ENCODE measurements around the gene HOXA11. TPM values are rescaled to one million over a fixed set of nuclear protein-coding genes. Genes with fewer than 3 reads are reported as not detected.

HOXA11 gene
- total RNA-seq, 1 experiment from 2014 or later, result 3.7 TPM

DNA sequence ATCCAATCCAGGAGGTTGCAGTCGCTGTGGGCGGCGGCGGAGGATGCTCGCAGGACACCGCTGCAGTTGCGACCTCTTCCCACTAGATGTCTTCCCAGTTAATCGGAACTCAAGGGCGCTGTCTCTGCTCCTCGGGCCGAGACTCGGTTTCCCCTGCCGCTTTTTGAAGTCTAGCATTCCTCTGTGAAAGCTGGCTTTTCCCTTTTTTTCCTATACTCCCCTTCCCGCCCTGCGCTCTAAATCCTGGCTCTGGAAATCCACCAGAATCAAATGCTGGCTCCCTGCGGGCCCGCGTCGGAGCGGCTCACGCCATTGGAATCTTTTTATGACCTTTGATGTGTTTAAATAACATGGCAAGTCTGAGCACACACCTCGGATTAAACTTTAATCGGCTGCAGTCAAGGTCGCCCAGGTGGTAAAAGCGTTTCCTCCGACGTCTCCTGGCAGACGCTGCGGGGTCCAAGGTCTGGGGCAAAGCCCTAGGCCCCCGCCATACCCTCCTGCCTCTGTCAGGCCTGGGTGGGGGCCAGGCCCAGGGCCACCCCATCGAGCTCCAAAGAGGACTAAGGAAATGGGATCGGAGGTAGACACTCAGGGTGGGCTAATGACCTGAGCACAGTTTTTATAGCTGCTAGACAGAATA is 25.5 kb upstream of the HOXA11 start:
- Histone ChIP-seq H3K4me3 (no peak overlapping the region), H3K36me3 (no peaks in the 10 kb centered on the region), H3K27me3 (no peaks in the 10 kb centered on the region), H3K9me3 (no peaks in the 10 kb centered on the region)
- DNase-seq, result peak; percentile 28

DNA sequence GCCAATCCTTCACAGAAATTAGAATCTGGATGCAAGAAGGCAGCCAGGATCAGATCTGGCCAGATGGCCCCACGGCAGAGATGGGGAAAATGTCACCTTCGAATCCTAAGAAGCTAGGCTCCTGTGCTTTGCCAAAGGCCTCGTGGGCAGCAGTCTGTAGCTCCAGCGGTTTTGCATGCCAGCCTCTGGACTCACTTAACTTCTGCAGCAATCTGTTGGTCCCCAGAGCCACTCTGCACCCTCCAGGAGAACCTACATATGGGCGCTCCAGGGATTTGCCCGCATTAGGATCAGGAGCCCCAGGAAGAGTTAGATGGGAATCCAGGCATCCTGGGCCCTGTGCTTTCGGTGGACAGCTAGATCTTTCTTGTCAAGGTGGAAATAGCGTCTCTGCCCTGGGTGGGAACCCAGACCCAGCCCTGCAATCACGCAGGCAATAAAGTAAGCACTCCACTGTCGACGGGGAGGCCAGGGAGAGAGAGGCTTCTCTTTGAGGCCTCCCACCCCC is 25.0 kb upstream of the HOXA11 start:
- DNase-seq, result no peak
- no peaks in the 10 kb centered on the region for H3K9me3 ChIP-seq
- no peaks in the 10 kb centered on the region; the same call in 1 of the 2 replicates for H3K27me3 ChIP-seq
- H3K4me3 ChIP-seq, result no peak overlapping the region
- H3K36me3 ChIP-seq, result no peaks in the 10 kb centered on the region

DNA sequence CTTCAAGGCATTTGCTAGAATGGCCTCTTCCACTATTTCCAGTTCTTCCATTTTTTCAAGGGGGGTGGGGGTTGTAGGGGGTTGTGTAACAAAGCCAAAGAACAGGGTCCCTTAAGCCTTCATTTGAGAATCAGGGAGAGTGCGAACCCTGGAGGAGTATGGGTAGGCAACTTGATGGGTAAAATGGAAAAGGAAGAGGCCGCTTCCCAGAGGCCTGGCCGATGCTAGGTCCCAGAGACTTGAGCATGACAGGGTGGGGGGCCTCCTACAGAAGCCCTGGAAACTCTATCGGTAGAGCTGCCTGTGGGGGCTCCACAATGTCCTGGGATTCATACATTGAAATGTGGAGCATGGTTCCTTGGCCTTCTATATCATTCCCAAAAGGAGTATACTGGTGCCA is 24.0 kb upstream of the HOXA11 start:
- H3K36me3 ChIP-seq, result no peaks in the 10 kb centered on the region
- H3K9me3 ChIP-seq, result no peaks in the 10 kb centered on the region
- peaks cover 3% of the 10 kb centered on the region; the same call in 1 of the 2 replicates for H3K27me3 ChIP-seq
- no peak for DNase-seq
- no peak overlapping the region for H3K4me3 ChIP-seq

DNA sequence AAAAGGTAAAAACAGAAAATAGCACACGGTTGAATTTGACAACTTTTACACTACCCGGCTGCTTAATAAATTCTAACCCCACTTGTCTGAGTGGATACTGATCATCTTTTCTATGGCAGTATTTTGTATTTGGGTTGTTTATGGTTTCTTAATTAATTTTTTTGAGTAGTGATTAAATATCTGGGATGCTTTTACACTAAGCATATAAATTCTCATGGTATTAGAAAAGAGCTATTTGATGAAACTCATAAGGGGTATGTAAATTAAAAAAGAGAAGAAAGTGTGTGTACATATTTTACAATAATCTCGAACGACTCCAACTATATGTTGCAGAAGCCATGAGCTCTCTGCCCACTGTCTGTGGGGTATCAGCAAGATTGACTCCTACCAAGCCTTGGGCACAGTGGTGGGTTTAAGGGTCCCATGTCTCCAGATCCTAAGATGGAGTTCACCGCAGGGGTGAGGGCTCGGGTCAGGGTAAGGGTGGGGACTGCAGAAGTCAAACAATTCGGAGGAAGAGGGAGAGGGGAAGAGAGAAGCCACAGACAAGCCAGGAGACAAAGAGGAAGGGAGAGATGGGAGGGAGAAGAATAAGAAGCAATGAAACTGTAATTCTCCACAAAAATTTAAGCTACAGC is 22.4 kb upstream of the HOXA11 start:
- Histone ChIP-seq H3K4me3 (no peak overlapping the region), H3K27me3 (peaks cover 3% of the 10 kb centered on the region; the same call in 1 of the 2 replicates), H3K36me3 (no peaks in the 10 kb centered on the region), H3K9me3 (no peaks in the 10 kb centered on the region)
- no peak for DNase-seq

DNA sequence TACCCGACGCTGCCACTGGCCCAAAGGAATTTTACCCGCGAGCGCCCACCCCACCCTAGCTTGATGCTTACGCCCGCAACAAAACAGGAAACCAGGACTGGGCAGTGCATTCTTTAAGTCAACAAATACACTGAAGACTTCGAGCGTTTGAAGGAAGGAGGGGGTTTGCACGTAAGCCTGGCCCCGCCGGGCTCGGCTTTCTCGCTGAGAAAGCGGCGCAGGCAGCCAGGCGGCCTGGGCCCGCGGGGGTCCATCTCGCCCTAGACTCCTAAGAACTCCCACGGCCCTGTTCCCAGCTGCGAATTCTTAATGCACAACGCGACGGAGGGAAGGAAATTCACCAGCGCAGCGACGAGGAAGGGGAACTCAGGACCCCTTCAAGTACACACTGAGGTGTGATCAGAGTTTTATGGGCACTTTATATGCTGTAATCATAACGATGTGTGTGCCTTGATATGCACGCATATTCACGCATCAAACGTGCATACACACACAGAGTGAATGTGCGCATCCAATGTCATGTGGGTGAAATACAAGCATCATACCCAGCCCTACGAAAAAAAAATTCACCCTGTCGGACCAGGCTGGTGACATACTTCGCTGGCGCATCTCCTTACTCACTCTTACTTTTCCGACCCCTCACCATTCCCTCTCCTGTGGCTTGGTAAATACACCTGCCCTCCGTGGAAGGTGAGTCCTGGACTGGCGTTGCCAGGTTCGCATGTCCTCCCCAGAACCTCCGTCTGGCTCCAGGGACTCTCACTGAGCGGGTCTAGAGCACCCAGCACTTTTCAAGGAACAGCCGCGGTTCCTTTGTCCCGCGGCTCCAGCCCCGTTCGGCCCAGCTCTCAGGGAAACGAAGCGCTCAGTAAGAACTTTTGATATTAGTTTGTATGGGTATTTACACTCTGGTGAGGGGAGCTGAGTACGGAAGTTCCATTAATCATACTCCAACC is 20.6 kb upstream of the HOXA11 start:
- no peak for DNase-seq
- H3K9me3 ChIP-seq, result no peaks in the 10 kb centered on the region

DNA sequence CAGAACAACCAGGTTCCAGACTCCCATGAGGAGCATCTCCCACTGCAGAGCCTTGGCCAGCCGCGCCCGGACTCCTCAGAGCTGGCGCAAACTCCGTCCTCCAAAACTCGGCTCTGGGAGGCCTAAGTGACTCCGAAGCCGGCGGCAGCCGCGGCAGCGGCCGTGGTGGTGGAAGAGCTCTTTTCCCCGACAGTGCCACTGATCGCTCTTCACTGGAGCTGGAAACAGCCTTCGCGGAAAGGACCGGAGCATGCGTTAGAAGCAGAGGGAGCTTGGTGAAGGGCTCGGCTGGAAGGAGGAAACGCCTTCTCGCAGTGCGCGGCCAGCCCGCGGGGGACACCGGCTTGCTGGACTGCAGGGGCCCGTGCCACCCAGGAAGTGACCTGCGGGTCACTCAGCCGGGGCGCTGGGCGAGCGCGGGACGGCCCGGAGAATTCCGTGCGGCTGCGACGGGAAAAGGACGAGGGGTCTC is 19.9 kb upstream of the HOXA11 start:
- H3K36me3 ChIP-seq, result no peaks in the 10 kb centered on the region
- H3K27me3 ChIP-seq, result peaks cover 3% of the 10 kb centered on the region; the same call in 1 of the 2 replicates
- DNase-seq, result no peak
- H3K9me3 ChIP-seq, result no peaks in the 10 kb centered on the region
- 0 out of 2 replicates have a peak overlapping the region, but pooled peaks have one; percentile 11 for H3K4me3 ChIP-seq

More for the DNA sequence above, 20.6 kb upstream of the HOXA11 start:
- H3K4me3 ChIP-seq, result no peak overlapping the region
- peaks cover 3% of the 10 kb centered on the region; the same call in 1 of the 2 replicates for H3K27me3 ChIP-seq
- no peaks in the 10 kb centered on the region for H3K36me3 ChIP-seq

DNA sequence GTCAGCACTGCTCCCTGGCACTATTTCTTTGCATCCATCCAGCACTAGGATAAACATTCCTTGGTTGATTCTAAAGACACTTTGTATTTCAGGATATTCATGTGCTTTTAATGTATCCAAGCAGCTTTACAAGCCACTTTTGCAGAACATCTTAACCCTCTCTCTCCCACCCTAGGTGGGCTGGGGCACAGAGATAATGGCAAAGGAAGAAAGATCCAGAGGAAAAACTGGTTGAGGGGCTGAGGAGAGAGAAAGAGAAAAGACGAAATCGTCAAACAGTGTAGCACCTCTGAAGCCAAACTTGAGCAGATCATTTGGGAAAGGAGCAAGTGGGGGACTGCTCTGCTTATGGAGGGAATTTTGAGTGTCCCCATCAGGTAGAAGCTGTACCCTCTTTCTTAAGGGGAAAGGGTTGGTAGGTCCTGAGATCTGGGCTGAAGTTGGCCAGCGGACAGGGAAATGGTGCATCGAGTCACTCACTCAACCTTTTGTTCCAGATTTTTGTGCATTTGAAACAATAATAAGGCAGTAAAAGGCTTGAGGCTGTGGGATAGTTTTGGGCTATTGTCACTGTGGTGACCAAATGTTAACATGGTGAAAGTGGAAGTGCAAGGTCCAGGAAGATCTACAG is 19.0 kb upstream of the HOXA11 start:
- H3K27me3 ChIP-seq, result peaks cover 5% of the 10 kb centered on the region; the same call in 1 of the 2 replicates
- DNase-seq, result no peak
- H3K36me3 ChIP-seq, result no peaks in the 10 kb centered on the region
- H3K4me3 ChIP-seq, result no peak overlapping the region
- H3K9me3 ChIP-seq, result no peaks in the 10 kb centered on the region

DNA sequence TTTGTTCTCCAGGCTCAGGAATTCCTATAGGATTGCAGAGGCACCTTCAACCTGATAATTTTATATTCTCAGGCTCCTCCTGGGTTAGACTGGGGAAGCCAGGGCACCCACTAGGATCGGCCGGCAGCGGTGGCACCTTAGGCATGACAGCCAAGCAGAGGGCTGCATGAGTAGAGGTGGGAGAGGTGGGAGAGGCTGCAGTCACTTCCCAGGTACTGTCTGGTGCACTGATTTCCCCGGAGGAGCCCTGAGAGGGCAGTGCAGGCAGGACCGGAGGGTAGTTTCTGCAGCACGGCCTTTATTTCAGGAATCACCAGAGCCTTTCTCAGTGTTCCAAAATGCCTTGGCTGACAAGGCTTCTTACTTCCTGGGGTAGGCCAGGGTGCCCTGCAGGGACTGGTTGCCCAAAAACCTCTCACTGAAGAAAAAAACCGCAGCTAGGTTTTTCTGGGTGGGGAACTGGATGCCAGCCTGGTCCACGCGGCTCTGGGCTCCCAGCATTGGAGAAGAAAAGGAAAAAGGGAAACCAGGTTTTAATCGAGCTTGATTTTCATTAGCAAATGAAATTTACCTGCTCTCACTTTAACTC is 18.4 kb upstream of the HOXA11 start:
- no peak overlapping the region for H3K4me3 ChIP-seq
- DNase-seq, result no peak
- no peaks in the 10 kb centered on the region for H3K9me3 ChIP-seq
- H3K36me3 ChIP-seq, result no peaks in the 10 kb centered on the region
- peaks cover 7% of the 10 kb centered on the region; the same call in 1 of the 2 replicates for H3K27me3 ChIP-seq

DNA sequence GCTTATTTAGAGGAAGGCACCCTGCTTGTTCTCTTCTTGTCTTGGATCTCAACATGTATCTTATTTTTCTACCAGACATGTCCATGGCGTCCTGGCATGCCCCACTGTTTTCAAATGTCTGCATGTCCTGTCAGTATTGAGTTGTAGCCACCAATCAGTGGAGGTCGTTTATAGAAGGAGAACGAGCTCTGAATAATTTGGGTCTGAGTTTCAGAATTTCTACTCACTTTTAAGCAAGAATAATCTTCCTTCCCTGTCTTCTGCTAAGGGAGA is 17.8 kb upstream of the HOXA11 start:
- DNase-seq, result no peak
- H3K36me3 ChIP-seq, result no peaks in the 10 kb centered on the region
- no peaks in the 10 kb centered on the region for H3K9me3 ChIP-seq
- no peak overlapping the region for H3K4me3 ChIP-seq
- H3K27me3 ChIP-seq, result peaks cover 9% of the 10 kb centered on the region; the same call in 1 of the 2 replicates

DNA sequence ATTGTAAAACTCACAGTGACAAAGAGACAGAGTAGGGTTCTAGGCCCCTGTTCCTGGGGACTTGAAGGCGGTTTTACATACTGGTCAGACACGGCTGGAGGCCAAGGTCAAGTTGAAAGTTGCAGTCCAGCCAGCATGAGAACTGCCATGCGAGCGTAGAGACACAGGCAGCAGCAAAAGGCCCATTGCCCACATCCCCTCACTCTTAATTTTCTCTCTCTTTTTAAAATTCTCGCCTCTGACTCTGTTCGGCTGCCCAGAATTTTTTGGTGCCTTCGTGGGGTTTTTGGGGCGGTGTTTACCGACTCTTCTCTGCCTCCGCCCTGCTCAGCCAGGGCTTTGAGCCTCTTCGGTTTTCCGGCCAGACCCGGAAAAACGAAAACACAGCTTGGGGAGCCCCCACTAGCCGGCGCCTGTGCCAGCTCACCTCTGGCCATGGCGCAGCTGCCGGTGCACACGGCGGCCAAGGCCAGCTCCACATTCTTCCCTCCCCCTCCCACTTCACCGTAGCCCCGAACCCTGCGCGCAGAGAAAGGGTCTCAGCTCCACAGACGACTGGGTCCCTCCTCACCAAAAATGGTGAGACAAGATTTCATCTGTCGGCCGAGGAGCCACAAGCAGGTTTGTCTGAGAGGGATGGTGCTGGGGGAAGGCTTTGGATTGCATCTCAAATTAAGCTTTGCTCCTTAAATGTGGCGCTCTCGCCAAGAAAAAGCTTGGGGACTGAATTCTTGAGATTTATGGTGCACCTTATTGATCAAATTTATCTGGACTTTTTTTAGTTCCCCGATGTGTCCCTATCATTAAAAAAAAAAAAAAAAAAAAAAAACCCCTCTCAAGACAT is 17.2 kb upstream of the HOXA11 start:
- Histone ChIP-seq H3K27me3 (peaks cover 14% of the 10 kb centered on the region; the same call in 1 of the 2 replicates), H3K9me3 (no peaks in the 10 kb centered on the region), H3K36me3 (no peaks in the 10 kb centered on the region), H3K4me3 (no peak overlapping the region)
- DNase-seq, result no peak

DNA sequence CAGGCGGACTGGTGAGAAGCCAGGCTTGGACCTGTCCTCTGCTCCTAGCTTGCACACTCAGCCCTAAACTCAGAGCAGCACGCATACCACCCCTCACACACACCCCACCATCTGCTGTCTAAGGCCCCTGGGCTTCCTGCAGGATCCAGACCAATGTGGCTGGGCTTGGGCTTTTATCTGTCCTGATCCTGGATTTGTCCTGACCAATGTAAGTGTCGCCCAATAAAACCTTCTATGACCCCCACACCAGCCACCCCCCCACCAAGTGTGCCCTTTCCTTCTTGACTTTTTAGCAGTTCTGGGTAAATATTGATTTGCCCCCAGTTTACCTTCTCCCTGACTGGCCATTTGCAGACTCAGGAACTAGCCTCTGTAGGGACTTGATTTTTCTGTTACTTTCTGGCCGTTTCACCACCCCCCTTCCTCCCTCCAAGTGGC is 16.6 kb upstream of the HOXA11 start:
- DNase-seq, result no peak
- Histone ChIP-seq H3K9me3 (no peaks in the 10 kb centered on the region), H3K4me3 (no peak overlapping the region), H3K27me3 (peaks cover 14% of the 10 kb centered on the region; the same call in 1 of the 2 replicates), H3K36me3 (no peaks in the 10 kb centered on the region)

DNA sequence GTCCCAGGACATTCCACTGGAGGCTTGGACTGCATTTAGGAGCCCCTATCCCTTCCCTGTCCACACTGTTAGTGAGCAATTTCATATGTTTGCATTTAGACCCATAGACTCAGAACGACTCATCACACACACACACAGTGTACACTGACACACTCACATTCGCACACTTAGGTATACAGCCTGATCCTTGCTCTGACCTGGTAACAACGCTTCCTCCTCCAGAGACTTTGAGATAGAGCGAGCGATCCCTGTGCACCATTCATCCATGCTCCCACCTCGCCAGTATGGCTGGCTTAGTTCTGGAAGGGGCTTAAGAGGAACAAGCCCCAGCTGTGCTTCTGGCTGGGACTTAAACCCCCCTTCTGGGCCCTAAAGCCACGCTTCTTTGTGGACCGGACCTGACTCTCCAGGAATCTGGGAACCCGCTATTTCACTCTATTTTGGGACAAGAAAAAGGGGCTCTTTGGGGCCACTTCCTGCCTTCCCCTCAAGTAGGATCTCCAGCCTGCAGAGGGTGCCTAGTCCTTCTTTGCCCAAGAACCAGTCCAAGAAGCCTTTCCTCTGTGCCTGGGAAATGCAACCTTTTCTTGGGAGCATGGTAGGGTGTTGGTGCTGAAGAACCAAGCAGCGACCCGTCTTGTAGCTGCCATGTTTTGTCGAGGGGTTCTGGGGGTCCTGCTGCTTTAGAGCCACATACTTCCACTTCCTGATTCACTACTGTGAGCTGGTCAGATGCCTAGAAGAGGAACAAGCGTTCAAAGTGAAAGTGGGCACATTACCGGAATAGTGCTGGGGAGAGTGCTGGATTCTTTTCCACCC is 15.9 kb upstream of the HOXA11 start:
- Histone ChIP-seq H3K36me3 (no peaks in the 10 kb centered on the region), H3K9me3 (no peaks in the 10 kb centered on the region), H3K27me3 (peaks cover 14% of the 10 kb centered on the region; the same call in 1 of the 2 replicates), H3K4me3 (peak overlapping the region; percentile 51; the same call in 1 of the 2 replicates)
- no peak for DNase-seq

DNA sequence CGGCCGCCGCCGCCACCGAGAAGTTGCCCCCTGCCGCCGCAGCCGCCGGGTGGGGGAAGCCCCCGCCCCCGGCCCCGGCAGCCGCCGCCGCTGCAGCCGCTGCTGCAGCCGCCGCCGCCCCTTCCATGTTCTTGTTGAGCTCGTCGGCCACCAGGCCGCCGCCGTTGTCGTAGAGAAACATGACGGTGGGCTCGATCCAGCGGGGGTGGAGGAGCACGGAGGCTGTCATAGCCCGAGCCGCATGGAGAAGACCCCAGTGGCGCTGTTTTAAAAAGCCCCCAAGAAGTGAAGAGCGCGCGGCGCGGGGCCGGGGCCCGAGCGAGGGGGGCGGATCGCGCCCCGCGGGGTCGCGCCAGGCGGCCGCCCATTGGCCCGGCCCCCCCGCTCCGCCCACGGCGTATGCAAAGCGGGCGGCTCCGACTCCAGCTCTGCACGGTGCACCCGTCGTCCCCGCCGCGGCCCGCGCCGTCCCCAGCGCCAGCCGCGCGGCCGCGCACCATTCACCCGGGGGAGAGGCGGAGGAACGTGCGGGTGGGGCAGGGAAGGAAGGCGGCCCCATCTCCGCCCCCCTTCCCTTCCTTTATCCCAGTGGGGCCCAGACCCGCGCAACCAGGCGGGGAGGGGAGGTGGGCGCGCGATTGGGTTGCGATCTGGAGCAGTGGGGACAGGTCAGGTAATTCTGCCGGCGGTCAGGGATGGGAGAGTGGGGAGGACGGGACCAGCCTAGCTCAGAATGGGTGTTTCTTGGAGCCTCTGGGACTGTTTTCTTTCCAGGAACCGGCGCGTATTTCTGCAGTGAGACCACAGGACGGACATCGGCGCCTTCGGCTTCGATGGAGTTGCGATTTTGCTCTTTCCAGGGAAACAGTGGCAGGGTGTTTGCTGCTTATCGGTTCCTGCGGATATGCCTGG is 15.1 kb upstream of the HOXA11 start, which contains the start of gene HOXA13:
TSS of gene HOXA13 (minus strand) at position 243 of the 912 bp plus-strand sequence. CDS start at position 229, 14 bp downstream.
- peak; percentile 74 for DNase-seq
- H3K4me3 ChIP-seq, result peak within 1 kb of the TSS; percentile 51
- H3K27me3 ChIP-seq, result peaks cover 14% of the 10 kb centered on the region; the same call in 1 of the 2 replicates
- no peaks in the 10 kb centered on the region for H3K9me3 ChIP-seq
- H3K36me3 ChIP-seq, result no peaks in the 10 kb centered on the region

All from MG63 (cell line).